GM18508 (cell line): ENCODE data around the gene CPEB3.

Experiments used
- ATAC-seq: cut with Tn5 transposase; IDR thresholded peaks from one replicate; pipeline ENCODE4 v1.9.1; 2021; ENCODE audit warnings: moderate number of reproducible peaks; ENCODE audit not compliant: insufficient read depth, unreplicated experiment

CPEB3 gene

GRCh38 chr10:92268748-92269147 lies 22.1 kb downstream of the CPEB3 start:
- ATAC-seq: no peak

- ATAC-seq: no peak
Measured at GRCh38 chr10:92267343-92267742, 23.5 kb downstream of the CPEB3 start.

GRCh38 chr10:92265687-92266258 lies 25.1 kb downstream of the CPEB3 start:
- ATAC-seq: no peak

GRCh38 chr10:92264249-92264648 lies 26.6 kb downstream of the CPEB3 start:
- no peak for ATAC-seq

GRCh38 chr10:92263396-92263795 lies 27.5 kb downstream of the CPEB3 start:
- no peak for ATAC-seq

- no peak for ATAC-seq
Measured at GRCh38 chr10:92248566-92248965, 42.3 kb downstream of the CPEB3 start.

GRCh38 chr10:92244796-92245195 lies 46.1 kb downstream of the CPEB3 start:
- peak; percentile 43 for ATAC-seq

GRCh38 chr10:92242910-92243671 lies 47.8 kb downstream of the CPEB3 start:
- no peak for ATAC-seq

GRCh38 chr10:92242380-92242779 lies 48.5 kb downstream of the CPEB3 start:
- no peak for ATAC-seq

GRCh38 chr10:92241501-92241900 lies 49.4 kb downstream of the CPEB3 start:
- no peak for ATAC-seq

- ATAC-seq: no peak
Measured at GRCh38 chr10:92241158-92241500, 49.7 kb downstream of the CPEB3 start.

GRCh38 chr10:92240289-92241157 lies 50.4 kb downstream of the CPEB3 start:
- no peak for ATAC-seq

- no peak for ATAC-seq
Measured at GRCh38 chr10:92239600-92240288, 51.1 kb downstream of the CPEB3 start.

GRCh38 chr10:92239151-92239599 lies 51.7 kb downstream of the CPEB3 start:
- no peak for ATAC-seq

- ATAC-seq: no peak
Measured at GRCh38 chr10:92238586-92239098, 52.2 kb downstream of the CPEB3 start.

GRCh38 chr10:92238054-92238585 lies 52.8 kb downstream of the CPEB3 start:
- ATAC-seq: no peak

GRCh38 chr10:92231196-92231595 lies 59.7 kb downstream of the CPEB3 start:
- ATAC-seq: no peak

GRCh38 chr10:92222603-92223262 lies 68.1 kb downstream of the CPEB3 start:
- no peak for ATAC-seq

- no peak for ATAC-seq
Measured at GRCh38 chr10:92219559-92219958, 71.3 kb downstream of the CPEB3 start.

GRCh38 chr10:92218569-92218968 lies 72.3 kb downstream of the CPEB3 start:
- ATAC-seq: no peak
